Smooth muscle cell (in vitro differentiated cells): ENCODE data around the gene MTO1. TPM values are rescaled to one million over a fixed set of nuclear protein-coding genes. Genes with fewer than 3 reads are reported as not detected.

ENCODE experiments used
- DNase-seq: peaks from one replicate; lab custom pipeline; 2025; ENCODE audit not compliant: unreplicated experiment; lab: John Stamatoyannopoulos, UW
- H2AFZ ChIP-seq: fragments of 200-600 bp; sonication (generic); 2 replicates; pipeline ENCODE4 v1.6.0; 2016; ENCODE audit warnings: antibody characterized with exemption, low read depth, mild to moderate bottlenecking
- H3F3A ChIP-seq: fragments of 200-600 bp; sonication (generic); 2 replicates; pipeline ENCODE4 v1.6.0; 2017; ENCODE audit warnings: antibody characterized with exemption, low read depth
- H3K27ac ChIP-seq: fragments of 200-600 bp; sonication (generic); 2 replicates; pipeline ENCODE4 v1.5.1; 2016; ENCODE audit warnings: low read depth, mild to moderate bottlenecking
- H3K27me3 ChIP-seq: fragments of 200-600 bp; sonication (generic); 2 replicates; pipeline ENCODE4 v1.6.1; 2016; ENCODE audit warnings: low read depth, mild to moderate bottlenecking
- H3K36me3 ChIP-seq: fragments of 200-600 bp; sonication (generic); 2 replicates; pipeline ENCODE4 v1.5.1; 2016; ENCODE audit warnings: low read depth
- H3K4me1 ChIP-seq: fragments of 200-600 bp; sonication (generic); 2 replicates; pipeline ENCODE4 v1.5.1; 2016; ENCODE audit warnings: low read depth
- H3K4me2 ChIP-seq: fragments of 200-600 bp; sonication (generic); 2 replicates; pipeline ENCODE4 v1.6.0; 2016; ENCODE audit warnings: mild to moderate bottlenecking
- H3K4me3 ChIP-seq: fragments of 200-600 bp; sonication (generic); 2 replicates; pipeline ENCODE4 v1.5.1; 2016; ENCODE audit warnings: mild to moderate bottlenecking
- H3K79me2 ChIP-seq: fragments of 200-600 bp; sonication (generic); 2 replicates; pipeline ENCODE4 v1.6.0; 2016; ENCODE audit warnings: low read depth, mild to moderate bottlenecking
- H3K9ac ChIP-seq: fragments of 200-600 bp; sonication (generic); 2 replicates; pipeline ENCODE4 v1.6.0; 2016; ENCODE audit warnings: low read depth
- H3K9me3 ChIP-seq: fragments of 200-600 bp; sonication (generic); replicated peaks from 2 replicates; pipeline ENCODE4 v1.5.1; 2016; ENCODE audit warnings: low read depth
- H4K20me1 ChIP-seq: fragments of 200-600 bp; sonication (generic); 2 replicates; pipeline ENCODE4 v1.6.0; 2016; ENCODE audit warnings: low read depth
- CTCF ChIP-seq: fragments of 200-600 bp; sonication (generic); IDR thresholded peaks from 2 replicates; pipeline ENCODE4 v1.5.1; 2017; ENCODE audit warnings: borderline replicate concordance, mild to moderate bottlenecking, antibody characterized with exemption; ENCODE audit not compliant: insufficient read depth, poor library complexity, severe bottlenecking
- whole genome bisulfite sequencing: methylation state at CpG from one replicate; pipeline ENCODE4 v1.1.7; 2016; ENCODE audit warnings: low lambda C conversion rate; 5-methylcytosine and 5-hydroxymethylcytosine counted together
- polyA plus RNA-seq: library from polyadenylated mRNA; unstranded; fragments of >200 nt; fragmentation: Nextera tagmentation; extraction: Ambion mirVana; gene quantifications from 2 replicates; pipeline ENCODE4 v1.2.1, GENCODE V29; 2016
- total RNA-seq: library from RNA; depleted of rRNA; stranded (reverse); fragments of >200 nt; gene quantifications from 2 replicates; pipeline ENCODE4 v1.2.3, GENCODE V29; 2014

Gene MTO1
- total and polyA plus RNA-seq, 2 experiments from 2014 or later = 16.5 to 23.6 TPM

- TF ChIP-seq CTCF = no peak
These were observed 59.9 kb downstream of the MTO1 start for GRCh38 chr6:73521351-73521985.

GRCh38 chr6:73523434-73524123 is 62.0 kb downstream of the MTO1 start:
- Histone ChIP-seq H3K4me1 (peaks cover 7% of the 10 kb centered on the region), H4K20me1 (peaks cover 22% of the 10 kb centered on the region), H3K79me2 (peaks cover 21% of the 10 kb centered on the region), H3K4me2 (peak overlapping the region; percentile 77), H3K27me3 (no peaks in the 10 kb centered on the region), H3K36me3 (peaks cover 9% of the 10 kb centered on the region), H3K27ac (peak overlapping the region; percentile 99), H3K9me3 (no peaks in the 10 kb centered on the region), H3F3A (peaks cover 14% of the 10 kb centered on the region), H3K9ac (peak overlapping the region; percentile 69), H2AFZ (peak overlapping the region; percentile 84), H3K4me3 (peak overlapping the region; percentile 51)
- no peak for DNase-seq
- 39% methylated on average over 42 of the region's 50 CpGs for WGBS
- no peak for TF ChIP-seq CTCF

More at GRCh38 chr6:73521351-73521985, 59.9 kb downstream of the MTO1 start:
- Histone ChIP-seq H2AFZ (peak overlapping the region; percentile 73), H3K9me3 (no peaks in the 10 kb centered on the region), H3K27me3 (no peaks in the 10 kb centered on the region), H4K20me1 (peaks cover 41% of the 10 kb centered on the region), H3K27ac (peak overlapping the region; percentile 99), H3K36me3 (peaks cover 19% of the 10 kb centered on the region), H3K9ac (peak overlapping the region; percentile 98), H3K4me2 (peak overlapping the region; percentile 82), H3K79me2 (peaks cover 38% of the 10 kb centered on the region), H3F3A (peaks cover 23% of the 10 kb centered on the region), H3K4me3 (peak overlapping the region; percentile 63), H3K4me1 (peaks cover 7% of the 10 kb centered on the region)
- WGBS = under 1% methylated on average over 34 of the region's 36 CpGs
- peak; percentile 96 for DNase-seq

- Histone ChIP-seq H3F3A (peaks cover 12% of the 10 kb centered on the region), H4K20me1 (peaks cover under 1% of the 10 kb centered on the region), H3K27me3 (no peaks in the 10 kb centered on the region), H3K4me1 (peaks cover 7% of the 10 kb centered on the region), H3K27ac (no peak overlapping the region), H3K4me2 (no peak overlapping the region), H3K36me3 (no peaks in the 10 kb centered on the region), H3K9me3 (no peaks in the 10 kb centered on the region), H2AFZ (no peak overlapping the region), H3K9ac (no peak overlapping the region), H3K79me2 (peaks cover under 1% of the 10 kb centered on the region), H3K4me3 (no peak overlapping the region)
- TF ChIP-seq CTCF = no peak
- whole genome bisulfite sequencing = 87% methylated on average over 3 of the region's 3 CpGs
- no peak for DNase-seq
These were observed 64.2 kb downstream of the MTO1 start for GRCh38 chr6:73525546-73526330.
